ENCODE results near the gene PTPRR.

The PTPRR gene, protein sequence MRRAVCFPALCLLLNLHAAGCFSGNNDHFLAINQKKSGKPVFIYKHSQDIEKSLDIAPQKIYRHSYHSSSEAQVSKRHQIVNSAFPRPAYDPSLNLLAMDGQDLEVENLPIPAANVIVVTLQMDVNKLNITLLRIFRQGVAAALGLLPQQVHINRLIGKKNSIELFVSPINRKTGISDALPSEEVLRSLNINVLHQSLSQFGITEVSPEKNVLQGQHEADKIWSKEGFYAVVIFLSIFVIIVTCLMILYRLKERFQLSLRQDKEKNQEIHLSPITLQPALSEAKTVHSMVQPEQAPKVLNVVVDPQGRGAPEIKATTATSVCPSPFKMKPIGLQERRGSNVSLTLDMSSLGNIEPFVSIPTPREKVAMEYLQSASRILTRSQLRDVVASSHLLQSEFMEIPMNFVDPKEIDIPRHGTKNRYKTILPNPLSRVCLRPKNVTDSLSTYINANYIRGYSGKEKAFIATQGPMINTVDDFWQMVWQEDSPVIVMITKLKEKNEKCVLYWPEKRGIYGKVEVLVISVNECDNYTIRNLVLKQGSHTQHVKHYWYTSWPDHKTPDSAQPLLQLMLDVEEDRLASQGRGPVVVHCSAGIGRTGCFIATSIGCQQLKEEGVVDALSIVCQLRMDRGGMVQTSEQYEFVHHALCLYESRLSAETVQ

DNA sequence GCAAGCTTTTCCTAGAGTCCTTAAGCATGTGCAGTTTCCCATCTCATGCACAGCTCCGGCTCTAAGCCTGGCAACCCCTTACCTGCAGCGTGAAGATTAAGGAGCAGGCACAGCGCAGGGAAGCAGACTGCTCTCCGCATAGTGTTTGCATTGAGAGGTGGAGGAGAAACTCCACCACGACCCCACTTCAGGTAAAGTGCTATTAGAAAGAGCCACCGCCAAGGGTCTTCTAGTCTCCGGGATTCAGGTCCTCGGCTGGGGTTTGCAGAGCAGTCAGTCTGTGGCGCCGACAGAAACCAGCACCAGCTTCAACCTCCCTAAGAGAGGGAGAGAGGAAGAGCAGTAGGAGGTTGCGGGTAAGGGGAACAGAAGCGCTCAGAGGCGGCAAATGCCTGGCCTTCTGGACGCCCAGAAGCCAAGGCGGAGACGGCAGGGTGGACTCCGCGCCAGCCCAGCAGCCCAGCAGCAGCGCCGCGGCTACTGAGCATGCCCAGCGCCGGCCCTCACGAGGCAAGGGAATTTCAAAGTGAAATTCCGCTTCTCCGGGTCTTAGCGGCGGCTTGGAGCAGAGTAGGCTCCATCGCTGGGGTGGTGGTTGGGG, at the start of gene PTPRR:
TSS of gene PTPRR (minus strand) at position 488 of the 601 bp plus-strand sequence. CDS start at position 140, 348 bp downstream.
- no peak for DNase-seq

DNA sequence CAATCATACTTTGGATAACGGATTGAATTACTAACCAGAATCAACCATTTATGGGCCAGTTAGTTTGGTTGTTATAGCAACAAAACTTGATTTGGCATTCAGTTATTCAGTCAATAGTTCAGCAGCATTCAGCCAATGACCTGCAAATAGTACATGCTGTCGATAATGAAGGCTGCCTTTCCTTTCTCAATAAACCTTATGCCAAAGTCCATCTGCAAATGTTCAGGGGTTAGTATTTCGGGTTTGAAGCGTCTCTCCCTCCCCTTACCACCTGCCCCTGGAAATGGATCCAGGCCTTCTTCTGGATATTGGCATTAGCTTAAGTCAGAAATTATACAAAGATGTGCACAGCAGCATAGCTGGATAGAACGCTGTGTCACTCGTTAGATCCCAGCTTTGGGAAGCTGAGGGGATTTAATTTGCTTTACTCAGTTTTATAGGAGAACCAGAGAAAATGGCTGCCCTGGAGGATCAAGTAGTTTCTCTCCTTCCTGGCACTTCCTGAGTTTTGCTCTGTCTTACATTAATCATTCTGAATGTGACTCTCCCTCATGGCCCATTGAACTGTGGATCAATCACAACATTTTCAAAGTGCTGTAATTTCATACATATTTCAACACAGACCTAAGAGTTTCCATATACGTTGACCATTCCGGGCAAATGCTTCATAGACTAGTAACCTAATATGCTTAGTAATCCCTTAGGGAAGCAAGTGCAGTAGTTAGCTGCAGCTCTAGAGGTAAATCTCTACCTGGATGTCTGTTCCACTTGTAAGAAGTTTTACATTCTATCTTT, 46.7 kb upstream of the PTPRR start:
- no peak for DNase-seq

DNA sequence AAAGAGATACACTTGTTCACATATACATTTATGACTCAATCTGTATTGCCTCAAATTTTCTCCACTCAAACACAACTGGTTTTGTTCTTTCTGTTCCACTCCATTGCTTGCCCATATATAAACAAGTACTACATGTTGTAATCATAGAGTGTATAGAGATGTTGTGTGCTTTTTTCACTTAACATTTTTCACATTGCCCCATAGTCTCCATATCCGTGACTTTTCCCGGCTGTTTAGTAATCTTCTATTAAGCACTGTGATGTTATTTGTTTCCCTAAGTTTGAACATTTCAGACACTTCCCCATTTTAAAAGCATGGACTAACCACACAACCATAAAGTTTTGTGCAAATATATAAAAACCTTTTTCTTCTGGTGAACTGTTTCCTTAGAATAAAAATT, 45.5 kb upstream of the PTPRR start:
- DNase-seq = no peak

DNA sequence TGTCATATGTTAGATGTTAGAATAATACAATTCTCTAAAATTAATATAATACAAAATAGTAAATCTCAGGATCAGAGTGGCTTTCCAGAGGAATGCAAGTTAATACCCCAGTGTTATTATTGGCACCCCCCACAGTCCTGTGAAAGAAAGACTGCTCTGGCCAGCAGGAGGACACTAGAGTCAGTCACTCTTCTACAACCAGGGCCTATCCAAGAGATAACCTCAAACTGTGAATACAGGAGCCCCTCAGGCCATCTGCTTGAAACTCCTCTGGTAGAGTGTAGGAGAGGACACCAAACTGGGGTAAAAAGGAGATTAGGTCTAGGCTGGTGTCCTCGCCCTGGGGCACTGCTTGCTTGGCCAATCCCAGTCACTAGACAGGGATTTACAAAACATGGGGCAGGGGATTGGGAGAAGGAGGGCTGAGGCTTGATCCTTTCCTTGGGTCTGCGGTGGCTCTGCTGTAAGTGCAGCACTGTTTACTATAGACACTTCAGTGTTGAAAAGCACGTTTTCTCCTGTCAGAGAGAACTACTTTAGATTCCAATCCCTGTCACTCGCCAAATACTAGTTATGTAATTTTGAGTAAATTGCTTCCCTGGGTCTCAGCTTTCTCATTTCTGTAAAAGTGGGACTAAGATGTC, 44.5 kb upstream of the PTPRR start:
- DNase-seq = no peak

DNA sequence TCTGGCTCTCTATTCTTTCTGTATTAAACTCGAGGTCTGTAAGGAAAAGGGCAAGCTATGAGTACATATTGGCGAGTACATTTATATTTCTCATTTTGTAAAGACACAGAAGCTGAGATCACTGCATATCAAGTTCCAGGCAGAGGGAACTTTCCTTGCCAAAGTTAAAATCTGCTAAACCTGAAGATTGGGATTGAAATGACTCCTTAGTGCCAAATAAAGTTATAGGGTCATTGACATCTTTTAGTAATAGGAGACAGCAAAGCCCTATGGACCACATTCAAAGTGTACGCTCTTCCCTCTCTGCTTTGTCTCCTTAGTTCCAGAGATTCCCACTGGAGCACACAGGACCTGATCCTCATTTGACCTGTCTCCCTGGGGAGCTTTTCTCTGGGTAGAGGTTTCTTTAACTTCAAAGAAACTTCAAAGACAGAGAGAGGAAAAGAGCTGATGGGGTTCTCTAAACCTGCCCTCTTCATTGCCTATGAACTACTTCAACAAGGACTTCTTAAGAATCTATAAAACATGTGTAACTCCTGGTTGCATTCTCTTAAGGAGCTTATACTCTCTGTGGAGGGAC, 42.6 kb upstream of the PTPRR start:
- DNase-seq = no peak

DNA sequence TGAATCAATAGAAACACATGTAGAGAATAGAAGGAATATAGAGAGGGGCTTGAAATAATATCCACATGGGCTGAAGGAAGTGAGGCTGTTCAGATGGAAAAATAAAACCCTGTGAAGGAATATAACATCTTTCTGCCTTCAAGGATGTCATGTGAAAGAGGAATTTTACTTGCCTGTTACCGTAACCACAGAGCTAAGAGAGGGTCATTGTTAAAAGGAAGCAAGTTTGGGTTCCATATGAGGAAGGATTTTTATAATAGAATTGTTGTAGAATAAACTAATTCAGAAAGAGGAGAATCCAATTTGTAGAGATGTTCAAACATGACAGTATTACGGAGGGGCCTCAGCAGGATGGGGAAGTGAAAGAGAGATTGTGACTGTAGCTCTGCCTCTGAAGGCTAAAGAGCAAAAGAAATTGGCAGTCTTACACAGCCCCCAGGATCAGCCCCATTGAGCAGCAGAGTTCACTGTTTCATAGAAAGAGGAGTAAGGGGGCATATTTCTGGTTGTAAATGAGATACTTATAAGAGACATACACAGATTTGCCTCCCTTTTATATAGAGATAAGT, 41.8 kb upstream of the PTPRR start:
- DNase-seq = no peak

DNA sequence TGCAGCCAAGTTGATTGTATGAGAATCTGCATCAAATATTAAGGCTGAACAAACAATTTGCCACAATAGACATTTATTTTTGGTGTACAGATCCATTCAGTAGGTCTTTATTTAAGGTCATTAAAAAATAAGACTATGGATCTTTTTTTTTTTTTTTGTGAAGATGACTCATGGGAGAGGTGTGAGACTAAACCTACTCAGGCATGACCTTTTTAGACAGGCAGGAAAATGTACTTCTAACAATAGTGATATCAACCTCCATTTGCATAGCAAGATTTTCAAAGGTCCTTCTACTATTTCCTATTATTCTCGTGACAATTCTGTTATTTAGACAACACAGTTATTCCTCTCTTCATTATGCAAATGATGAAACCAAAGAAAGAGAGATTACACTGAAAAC, 39.9 kb upstream of the PTPRR start:
- DNase-seq = no peak

DNA sequence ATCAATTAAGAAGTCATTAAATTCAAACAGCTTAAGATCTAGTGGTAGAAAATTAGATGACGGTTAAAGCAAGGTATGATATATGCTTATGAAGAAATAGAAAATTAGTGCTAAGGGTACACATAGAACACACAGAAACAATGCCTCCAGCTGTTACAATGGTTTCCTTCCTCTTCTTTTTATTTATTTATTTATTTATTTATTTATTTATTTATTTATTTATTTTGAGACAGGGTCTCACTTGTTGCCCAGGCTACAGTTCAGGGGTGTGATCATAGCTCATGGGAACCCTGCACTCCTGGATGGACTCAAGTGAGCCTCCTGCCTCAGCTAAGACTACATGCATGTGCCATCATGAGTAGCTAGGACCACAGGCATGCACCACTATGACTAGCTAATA, 34.9 kb upstream of the PTPRR start:
- no peak for DNase-seq

DNA sequence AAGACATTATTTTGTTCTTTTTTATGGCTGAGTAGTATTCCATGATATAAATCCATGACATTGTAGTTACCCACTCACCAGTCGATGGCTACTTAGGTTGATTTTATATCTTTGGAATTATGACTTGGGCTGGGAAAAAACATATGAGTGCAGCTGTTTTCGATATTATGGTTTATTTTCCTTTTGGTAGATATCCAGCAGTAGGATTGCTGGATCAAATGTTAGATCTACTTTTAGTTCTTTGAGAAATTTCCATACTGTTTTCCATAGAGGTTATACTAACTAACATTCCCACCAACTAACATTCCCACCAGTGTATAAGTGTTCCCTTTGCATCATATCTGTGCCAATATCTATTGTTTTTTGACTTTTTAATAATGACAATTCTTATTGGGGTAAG, 29.9 kb upstream of the PTPRR start:
- no peak for DNase-seq

DNA sequence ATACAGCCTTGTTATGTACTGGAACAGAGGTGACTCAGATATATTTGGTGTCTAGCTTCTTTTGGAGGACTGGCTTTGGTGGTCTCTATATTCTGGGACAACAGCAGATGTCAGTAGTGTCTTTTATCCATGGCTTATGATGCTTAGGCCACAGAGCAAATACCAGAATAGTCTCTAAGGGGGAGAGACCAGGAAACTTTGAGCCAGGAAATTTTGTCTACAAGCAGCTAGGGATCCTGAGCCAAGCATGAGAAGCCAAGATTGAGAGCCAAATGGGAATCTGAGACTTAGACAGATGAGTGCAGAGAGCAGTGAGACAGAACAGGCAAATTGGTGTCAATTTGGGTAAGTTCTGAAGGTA, 28.4 kb upstream of the PTPRR start:
- no peak for DNase-seq

DNA sequence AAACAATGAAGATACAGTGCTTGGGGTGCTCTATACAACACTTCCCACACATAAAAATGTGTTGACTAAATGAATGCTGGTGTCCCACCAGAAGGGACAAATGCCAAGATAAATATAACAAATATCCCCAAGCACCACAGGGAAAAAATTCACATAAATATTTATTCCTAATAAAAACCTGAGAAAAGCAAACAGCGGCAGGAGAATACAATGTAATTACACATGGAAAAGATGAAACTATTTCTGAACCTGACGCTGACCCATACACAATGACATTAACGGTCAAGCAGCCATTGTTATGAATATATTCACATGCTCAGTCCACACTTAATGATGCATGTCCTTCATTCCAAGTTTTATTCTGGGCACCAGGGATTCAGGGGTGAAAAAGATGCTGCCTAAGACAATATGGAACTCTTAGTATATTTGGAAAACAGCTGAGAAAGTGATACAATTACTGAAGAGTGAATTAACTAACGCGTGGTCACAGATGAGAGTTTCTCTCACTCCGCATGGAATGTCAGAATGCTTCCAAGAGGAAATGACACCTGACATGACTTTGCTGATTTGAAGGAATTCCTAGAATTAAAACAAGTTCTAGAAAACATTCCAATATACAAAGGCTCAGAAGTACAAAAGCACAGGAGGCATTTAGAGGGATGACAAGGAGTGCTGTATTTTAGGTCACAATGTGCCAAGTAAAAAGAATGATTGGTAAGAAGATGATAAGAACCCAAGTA, 27.9 kb upstream of the PTPRR start:
- DNase-seq = no peak

DNA sequence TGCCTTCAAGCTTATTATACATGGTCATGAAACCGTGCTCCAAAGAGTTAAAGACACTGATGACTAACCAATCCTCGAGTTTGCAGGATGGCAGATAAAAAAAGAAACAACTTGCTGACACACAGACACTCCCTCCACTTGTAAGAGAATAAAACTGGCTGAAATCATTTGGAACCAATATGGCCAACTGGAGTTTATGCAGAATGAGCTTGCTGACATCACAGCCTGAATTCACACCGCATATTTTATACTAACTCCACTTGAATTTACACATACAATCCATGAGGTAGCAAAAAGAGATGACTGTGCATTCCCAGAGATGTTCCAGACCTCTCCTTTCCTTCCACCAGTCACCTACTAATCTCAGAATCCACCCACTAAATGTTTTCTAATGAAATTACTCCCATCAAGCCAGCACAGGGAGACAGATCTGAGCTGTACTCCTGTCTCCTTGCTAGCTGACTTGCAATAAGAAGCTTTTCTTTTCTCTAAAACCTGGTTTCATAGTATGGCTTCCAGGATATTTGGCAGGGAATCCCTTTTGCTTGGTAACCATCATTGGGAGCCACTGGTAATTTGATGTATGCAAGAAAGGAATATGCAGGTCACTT, 15.8 kb upstream of the PTPRR start:
- DNase-seq = no peak

DNA sequence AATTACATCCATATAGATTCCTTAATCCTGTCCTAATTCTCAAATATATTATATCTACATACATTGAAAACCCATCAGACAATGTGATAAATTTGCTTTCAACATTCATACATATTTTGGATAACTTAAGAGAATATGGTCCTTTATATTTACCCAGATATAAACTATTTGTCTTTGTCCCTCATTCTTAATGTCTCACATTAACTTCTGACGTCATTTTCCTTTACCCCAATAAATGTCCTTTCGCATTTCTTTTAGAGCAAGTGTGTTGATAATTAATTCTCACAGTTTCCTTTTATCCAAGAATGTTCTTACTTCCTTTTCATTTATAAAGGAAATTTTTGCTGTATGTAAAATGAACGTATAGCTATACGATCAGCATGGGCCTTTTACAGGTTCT, 12.6 kb upstream of the PTPRR start:
- DNase-seq = no peak

DNA sequence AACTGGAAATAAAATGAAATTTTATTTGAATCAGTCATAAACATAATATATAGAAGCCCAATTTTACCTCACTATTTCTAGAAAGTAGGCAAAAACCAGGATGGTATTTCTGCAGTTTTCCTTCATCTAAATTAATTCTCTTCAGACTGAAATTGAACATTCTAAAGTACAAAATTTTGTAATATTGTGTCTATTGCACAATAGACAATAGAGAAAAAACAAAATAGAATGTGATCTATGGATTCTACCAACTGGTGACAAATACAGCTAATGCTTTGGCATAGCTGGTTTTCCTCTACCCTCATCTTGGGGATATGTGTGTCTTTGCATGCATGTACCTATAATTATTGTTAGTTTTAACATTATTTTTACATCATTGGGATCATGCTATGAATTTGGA, 8.5 kb upstream of the PTPRR start:
- no peak for DNase-seq

DNA sequence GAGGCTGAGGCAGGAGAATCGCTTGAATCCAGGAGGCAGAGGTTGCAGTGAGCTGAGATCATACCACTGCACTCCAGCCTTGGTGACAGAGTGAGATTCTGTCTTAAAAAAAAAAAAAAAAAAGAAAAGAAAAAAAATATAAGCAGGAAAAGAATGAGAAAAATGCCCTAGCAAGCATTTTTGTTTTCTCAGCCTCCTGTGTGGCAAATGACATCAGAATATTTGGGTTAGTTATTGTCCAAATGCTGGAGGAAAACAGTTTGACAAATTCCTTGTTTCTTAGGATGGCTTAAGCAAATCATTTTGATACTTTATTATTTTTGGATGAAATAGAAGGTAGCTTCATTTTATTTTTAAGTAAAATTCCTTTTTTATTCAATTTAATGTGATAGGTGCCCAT, 7.5 kb upstream of the PTPRR start:
- DNase-seq = no peak

DNA sequence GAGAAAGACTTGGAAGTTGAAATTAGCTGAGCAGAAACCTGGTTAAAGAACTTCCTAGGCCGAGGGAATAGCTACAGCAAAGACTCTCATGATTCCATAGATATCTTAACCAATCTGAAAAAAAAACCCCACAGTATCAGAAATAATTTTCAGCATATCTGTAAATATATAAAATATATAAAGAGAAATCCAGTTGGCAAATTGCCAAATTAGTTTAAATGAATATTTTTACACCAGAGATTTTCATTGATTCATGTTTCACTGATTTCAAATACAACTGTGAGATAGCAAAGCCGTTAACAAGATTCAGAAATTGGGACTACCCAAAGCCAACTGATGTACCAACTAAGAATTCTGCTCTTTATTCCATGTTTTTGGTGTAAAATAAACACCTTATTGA, 6.8 kb upstream of the PTPRR start:
- DNase-seq = no peak

DNA sequence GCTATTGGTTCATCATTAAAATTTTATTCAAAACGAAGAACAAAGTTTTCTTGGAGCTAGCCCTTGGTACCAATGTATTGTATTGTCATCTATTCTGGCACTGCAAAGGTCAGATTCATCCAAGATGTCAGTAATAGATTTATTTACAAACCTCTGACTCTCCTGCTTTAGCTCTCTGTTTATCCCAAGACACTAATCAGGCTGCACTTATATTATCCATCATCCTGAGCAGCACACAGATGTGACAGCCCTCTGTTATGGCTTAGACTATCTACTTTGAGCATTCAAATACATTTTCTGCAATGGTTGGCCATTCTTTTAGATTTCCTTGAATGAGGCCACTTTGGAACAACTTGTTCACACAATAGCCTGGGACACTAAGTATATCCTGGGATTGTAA, 5.0 kb upstream of the PTPRR start:
- DNase-seq = no peak

DNA sequence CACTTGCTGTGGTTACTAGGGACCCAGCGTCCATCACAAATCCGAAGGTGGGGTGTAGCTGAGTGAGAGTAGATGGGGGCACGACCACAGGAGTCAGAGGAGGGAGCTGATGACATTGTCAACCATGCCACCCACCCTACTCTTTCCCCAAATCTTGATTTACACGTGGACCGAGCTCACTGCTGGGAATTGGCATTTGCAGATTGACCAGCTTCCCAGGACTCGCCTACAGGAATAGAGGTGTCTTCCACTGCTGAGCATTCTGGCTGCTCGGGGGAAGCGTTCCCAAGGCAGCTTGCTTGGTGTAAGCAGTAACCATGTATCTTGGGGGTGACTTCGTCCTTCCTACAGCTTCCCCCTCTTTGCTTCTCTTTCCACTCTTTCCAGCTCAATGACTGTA, 353 bp upstream of the PTPRR start:
- DNase-seq = no peak

DNA sequence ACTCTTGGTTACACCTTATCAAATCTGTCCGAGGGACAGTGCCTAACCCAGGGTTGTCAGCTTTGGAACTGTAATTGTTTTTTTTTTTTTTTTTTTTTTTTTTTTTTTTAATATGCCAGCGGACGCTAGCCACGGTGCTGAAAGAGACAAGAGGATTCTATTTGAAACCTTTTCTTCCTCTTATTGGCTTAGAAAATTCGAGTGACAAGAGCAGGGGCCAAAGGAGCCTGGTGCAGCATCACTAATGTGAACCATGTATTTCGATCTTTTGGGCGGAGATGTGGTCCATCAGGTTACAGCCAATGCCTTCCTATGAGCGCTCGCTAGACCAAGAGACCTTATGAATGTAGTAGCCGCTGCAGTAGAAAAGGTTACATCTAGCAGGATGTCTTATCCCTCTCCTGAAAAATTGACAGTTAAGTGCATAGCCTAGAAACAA, 922 bp downstream of the PTPRR start:
- DNase-seq = no peak

DNA sequence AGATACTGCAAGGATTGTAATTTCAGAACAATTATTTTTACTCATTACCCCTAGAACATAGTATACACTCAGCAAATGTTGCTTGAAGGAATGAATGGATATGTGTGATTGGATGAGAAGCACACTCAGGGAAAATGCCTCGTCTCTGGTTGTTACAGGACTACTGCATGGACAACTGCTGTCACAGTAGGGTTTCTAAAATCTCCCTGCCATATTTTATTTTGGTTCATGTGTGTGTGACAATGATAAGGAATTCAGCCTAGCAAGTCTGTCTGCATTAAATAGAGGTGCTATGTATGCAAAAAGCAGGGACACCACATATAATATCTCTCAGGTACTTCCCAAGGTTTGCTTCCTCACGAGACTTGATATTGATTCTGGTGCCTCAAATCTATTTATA, 1.4 kb downstream of the PTPRR start:
- no peak for DNase-seq

DNA sequence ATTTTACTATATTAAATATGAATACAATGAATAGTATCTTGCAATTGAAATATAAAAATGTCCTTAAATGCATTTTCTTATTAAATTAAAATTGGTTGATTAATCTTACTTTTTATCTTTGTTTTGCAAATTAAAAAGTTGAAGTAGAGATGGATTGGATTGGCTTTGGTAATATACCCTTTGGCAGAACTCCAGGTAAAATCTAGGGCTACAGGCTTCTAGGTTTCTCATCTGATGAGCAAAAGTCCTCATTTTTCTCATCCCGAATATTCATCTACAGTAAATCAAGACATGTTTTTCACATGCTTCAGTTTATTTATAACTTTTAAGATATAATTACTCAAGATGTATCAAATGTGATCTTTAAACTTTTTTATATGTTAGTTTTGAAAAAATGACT, 2.2 kb downstream of the PTPRR start:
- no peak for DNase-seq
